GM18867 (cell line): ENCODE measurements around the gene UPF3A.
"Not testable (repeated sequence)": the region's sequence is repeated elsewhere in the genome, so short reads cannot be mapped to it uniquely, and the experiment has no call there.

Source experiments
- ATAC-seq: cut with Tn5 transposase; IDR thresholded peaks from one replicate; pipeline ENCODE4 v1.9.1; 2021; ENCODE audit warnings: mild to moderate bottlenecking, moderate library complexity; ENCODE audit not compliant: unreplicated experiment

Gene UPF3A

DNA sequence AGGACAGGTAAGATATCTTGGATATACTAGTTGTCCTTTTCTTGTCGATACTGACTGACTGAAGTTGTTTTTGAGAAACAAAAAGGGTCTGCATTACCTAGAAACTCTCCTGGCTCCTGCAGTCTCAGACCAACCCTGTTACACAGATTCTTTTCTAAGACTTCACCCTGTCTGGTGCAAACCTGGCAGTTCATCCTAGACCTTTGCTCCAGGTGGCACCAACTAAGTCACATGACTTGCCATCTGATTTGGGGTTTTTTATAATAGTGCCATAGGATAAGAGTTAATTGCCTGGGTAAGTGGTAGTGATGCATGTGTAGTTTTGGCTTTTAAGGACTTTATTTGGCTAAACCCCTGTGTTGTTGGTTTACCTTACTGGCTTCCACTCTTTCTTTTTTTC lies 47.2 kb downstream of the UPF3A start:
- ATAC-seq = no peak

DNA sequence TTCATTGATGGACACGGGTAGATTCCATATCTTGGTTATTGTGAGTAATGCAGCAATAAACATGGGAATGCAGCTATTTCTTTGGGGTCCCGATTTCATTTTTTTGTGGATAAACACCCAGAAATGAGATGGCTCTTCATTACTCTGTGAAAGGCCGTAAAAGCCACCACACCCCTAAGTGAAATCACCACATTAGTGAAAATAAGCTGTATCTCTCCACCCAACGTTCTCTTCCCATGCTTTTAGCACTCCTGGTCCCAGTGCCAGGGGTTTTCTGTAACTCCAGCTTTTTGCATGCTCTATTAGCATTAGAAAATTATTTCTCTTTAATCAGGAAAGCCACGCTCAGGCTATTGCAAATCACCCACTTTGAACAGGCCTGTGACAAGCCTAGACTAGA lies 48.7 kb downstream of the UPF3A start:
- ATAC-seq = no peak

GRCh38 chr13:114333881-114334280 lies 52.5 kb downstream of the UPF3A start:
- not testable (repeated sequence) for ATAC-seq

DNA sequence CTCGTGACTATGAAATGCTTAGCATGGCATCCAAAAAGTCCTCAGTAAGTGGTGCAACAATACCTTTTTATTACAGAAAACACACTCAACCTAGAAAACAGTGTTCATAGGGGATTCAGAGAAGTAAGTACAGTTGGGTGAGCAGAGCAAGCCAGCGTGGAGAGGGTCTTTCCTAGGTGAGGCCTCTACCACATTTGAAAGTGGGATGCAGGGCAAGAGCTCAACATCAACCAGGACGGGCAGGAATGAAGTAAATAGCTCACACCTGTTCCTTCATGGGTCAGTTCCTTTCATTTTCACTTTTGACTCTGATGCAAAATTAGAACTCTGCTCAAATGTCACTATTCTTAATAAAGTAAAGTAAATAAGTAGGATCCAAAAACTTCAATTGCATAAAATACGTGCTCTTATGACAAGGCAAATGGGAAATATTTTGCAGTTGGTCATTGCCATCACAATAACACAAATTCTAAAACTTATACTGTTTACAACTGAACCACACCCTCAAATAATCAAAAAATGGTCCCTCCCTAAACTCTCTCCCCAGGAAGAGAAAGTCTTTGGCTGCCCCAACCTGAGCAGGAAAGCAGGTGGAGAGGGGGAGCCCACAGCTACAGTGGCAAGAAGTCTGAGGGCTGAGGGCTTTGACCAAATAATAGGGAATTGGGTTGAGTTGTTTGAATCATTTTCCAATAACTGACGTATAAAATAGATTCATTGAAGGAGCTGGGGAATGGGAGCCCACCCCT lies 53.1 kb downstream of the UPF3A start:
- no peak for ATAC-seq

- ATAC-seq = not testable (repeated sequence)
Observed at GRCh38 chr13:114336457-114336856, 55.1 kb downstream of the UPF3A start.

- no peak for ATAC-seq
Observed at GRCh38 chr13:114338959-114339358, 57.6 kb downstream of the UPF3A start.

DNA sequence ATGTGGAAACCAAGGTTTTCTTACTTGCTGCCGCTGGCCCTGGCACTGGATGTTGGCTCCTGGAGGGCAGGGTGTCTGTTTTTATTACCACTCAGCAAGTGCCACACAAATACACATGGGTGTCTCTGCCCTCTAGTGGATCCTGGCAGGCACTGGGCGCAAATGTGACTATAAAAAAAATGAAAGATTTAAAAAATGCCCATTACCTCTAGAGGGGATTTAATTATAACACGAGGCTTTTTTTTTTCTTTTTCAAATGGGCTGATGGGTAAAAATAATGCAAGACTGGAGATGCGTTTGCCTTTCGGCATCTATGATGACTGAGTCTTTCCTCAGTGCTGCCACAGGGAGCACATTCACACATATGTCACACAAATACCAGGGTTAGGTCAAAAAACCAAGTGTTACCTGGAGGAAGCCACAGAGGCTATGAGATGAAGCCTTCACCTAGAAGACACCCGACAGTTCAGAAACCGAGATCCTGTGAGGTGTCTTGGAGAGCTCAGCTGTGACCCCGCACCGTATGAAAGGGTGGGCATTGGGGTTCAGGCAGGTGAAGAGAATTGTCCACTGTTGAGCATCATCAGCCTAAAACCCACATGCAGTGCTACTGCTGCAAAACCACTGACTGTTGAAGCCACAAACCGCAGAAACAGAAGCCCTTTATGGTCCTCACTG lies 58.6 kb downstream of the UPF3A start:
- ATAC-seq = peak; percentile 67

DNA sequence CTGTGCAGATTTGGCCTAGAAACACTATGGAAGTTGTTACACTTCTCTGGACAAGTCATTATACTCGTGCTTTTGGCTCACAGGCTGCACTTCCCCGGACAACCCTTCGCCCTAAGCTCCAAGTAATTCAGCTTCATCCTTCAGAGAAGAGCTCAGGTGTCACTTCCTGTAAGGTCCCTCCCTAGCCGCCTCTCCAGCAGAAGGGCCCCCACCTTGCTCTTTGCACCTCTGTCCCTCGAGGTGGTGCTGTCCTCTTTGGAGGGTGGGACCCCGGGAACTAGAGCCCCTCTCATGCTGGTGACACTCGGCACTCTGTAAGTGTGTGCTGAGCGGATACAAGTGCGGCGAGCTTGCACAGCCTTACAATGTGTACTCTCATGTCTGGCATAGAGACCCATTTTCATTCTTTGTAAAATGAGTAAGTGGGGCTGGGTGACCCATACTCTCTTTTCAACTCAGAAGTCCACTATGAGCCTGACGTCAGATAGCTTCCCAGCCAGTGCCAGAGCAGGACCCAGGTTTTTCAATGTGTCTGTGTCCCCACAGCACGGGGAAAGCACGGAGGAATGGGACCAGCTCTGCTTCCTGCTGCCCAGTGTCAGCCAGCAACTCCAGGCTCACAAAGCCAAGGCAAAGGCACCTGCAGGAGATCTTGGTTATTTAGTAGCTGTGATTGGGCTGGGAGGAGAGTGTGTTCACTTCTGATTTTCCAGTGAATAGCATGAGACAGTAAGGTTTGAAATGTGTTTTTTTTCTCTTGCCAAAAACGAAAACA lies 59.8 kb downstream of the UPF3A start:
- ATAC-seq = no peak

DNA sequence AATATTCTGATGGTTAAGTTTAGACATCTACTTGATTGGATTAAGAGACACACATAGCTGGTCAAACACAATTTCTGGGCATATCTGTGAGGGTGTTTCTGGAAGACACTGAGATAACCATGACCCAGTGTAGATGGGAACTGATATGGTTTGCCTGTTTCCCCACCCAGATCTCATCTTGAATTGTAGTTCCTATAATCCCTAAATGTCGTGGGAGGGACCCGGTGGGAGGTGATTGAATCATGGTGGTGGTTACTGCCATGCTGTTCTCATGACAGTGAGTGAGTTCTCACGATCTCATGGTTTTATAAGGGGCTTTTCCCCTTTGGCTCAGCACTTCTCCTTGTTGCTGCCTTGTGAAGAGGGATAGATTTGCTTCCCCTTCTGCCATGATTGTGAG lies 65.9 kb downstream of the UPF3A start:
- ATAC-seq = not testable (repeated sequence)

DNA sequence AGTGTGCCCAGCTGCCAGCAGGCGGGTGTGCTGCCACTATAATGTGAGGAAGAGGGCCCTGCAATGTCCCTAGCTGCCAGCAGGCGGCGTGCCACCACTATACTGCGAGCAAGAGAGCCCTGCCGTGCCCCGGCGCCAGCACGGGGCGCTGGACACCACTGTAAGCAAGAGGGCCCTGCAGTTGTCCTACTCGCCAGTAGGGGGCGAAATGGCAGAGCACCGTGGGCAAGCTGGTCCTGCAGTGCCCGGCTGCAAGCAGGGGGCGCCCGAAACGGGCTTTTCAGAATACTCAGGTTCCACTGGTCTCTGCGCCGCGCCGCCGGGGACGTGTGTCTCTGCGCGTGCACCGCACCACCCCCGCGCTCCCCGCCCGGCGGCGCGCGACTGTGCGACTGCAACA lies 71.4 kb downstream of the UPF3A start:
- not testable (repeated sequence) for ATAC-seq

DNA sequence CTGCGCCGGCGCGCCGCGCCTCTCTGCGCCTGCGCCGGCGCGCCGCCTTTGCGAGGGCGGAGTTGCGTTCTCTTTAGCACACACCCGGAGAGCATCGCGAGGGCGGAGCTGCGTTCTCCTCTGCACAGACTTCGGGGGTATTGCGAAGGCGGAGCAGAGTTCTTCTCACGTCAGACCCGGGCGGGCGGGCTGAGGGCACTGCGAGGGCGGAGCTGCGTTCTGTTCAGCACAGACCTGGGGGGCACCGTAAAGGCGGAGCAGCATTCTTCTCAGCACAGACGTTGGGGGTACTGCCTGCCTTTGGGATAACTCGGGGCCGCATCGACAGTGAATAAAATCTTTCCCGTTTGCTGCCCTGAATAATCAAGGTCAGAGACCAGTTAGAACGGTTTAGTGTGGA lies 72.0 kb downstream of the UPF3A start:
- ATAC-seq = not testable (repeated sequence)
